SJSA1 (cell line): ENCODE measurements around the gene REG4. TPM values are rescaled to one million over a fixed set of nuclear protein-coding genes. Genes with fewer than 3 reads are reported as not detected.

Experiments used
- DNase-seq, 2 experiments: peaks; one replicate each; pipeline ENCODE4 v3.0.0-alpha.2; 2015 to 2020; ENCODE audit warnings: low spot score in 2 of 2, low read depth in 1 of 2
- H3K27ac ChIP-seq: fragments of 250-450 bp; sonication (Bioruptor Pico); 2 replicates; pipeline ENCODE4 v1.5.1; 2020; ENCODE audit warnings: mild to moderate bottlenecking, moderate library complexity
- H3K27me3 ChIP-seq: fragments of 250-450 bp; sonication (Bioruptor Pico); replicated peaks from 2 replicates; pipeline ENCODE4 v1.5.1; 2020; ENCODE audit warnings: mild to moderate bottlenecking, moderate library complexity
- H3K36me3 ChIP-seq: fragments of 250-450 bp; sonication (Bioruptor Pico); 2 replicates; pipeline ENCODE4 v1.5.1; 2020; ENCODE audit warnings: mild to moderate bottlenecking
- H3K4me1 ChIP-seq: fragments of 250-450 bp; sonication (Bioruptor Pico); replicated peaks from 2 replicates; pipeline ENCODE4 v1.6.1; 2021; ENCODE audit warnings: mild to moderate bottlenecking
- H3K4me3 ChIP-seq: fragments of 250-450 bp; sonication (Bioruptor Pico); 2 replicates; pipeline ENCODE4 v1.5.1; 2020; ENCODE audit warnings: mild to moderate bottlenecking
- H3K9me3 ChIP-seq: fragments of 250-450 bp; sonication (Bioruptor Pico); replicated peaks from 2 replicates; pipeline ENCODE4 v1.5.1; 2020; ENCODE audit warnings: mild to moderate bottlenecking
- total RNA-seq: library from RNA; depleted of rRNA; stranded (reverse); fragments of >200 nt; shearing (Covaris generic); gene quantifications from 2 replicates; pipeline ENCODE4 v1.2.3, GENCODE V29; 2014; rRNA removed

Gene REG4
- total RNA-seq, 1 experiment from 2014 or later: not detected

DNA sequence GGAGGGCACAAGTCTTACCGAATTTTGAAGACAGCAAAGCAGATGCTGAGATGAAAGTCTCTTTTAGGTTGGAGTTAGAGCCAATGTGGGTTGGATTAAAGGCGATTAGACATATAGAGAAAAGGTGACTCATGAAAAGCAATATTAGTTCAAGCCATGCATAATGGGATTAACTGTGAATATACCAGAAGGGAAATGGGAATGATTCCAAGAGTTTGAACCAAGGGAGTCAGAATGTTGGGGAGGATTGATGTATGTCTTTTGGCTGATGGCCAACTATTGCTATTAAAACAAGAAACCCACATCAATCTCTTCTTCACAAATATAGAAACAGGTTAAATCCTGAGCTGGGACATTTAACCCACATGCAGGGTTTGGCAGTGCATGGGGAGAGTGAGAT, 43.8 kb downstream of the REG4 start:
- H3K27ac ChIP-seq: no peak overlapping the region
- H3K27me3 ChIP-seq: no peaks in the 10 kb centered on the region
- no peaks in the 10 kb centered on the region for H3K9me3 ChIP-seq
- H3K4me3 ChIP-seq: no peak overlapping the region
- H3K4me1 ChIP-seq: no peaks in the 10 kb centered on the region
- DNase-seq: no peak
- H3K36me3 ChIP-seq: no peaks in the 10 kb centered on the region

DNA sequence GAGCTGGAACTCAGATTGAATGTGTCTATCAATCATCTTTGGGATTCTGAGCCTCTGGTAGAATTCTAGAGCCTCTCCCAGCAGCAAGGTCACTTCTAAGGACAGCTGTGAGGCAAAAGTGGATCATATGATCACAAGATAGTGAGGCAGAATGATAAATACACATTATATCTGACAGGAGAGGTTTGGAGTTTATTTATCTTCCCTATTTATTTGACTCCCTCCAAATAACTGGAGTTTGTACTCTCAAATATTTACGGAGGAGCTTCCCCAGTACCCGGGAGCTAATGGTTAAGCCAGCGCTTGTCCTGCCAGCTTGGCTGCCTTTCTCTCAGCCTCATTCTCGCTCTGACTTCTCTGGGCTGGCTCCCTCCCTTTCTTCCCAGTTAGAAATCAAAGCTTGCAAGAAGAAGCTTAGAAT, 44.9 kb downstream of the REG4 start:
- no peak overlapping the region for H3K4me3 ChIP-seq
- H3K9me3 ChIP-seq: no peaks in the 10 kb centered on the region
- no peak for DNase-seq
- H3K27me3 ChIP-seq: no peaks in the 10 kb centered on the region
- H3K4me1 ChIP-seq: no peaks in the 10 kb centered on the region
- H3K27ac ChIP-seq: no peak overlapping the region
- no peaks in the 10 kb centered on the region for H3K36me3 ChIP-seq

DNA sequence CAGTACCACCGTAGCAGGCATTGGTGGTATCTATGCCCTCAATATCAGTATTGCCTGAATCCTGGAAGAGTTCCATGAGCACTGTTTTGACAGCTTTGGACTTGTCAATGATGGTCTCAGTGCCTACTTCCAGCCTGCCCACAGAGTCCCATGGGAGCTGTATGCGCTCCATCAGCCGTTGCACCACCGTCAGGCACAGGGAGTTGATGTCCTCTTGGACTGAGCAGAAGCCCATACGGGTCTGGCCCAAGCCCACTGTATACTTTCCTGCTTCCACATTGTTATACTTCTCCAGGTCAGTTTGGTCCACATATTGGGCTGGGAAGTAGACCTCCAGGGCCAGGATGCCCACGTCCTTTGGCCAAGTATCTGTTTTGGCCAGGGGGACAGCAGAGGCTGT, 47.0 kb downstream of the REG4 start:
- no peak overlapping the region for H3K4me3 ChIP-seq
- no peaks in the 10 kb centered on the region for H3K9me3 ChIP-seq
- H3K36me3 ChIP-seq: no peaks in the 10 kb centered on the region
- DNase-seq: no peak
- no peaks in the 10 kb centered on the region; the same call in 1 of the 2 replicates for H3K27me3 ChIP-seq
- H3K4me1 ChIP-seq: no peaks in the 10 kb centered on the region
- H3K27ac ChIP-seq: no peak overlapping the region

DNA sequence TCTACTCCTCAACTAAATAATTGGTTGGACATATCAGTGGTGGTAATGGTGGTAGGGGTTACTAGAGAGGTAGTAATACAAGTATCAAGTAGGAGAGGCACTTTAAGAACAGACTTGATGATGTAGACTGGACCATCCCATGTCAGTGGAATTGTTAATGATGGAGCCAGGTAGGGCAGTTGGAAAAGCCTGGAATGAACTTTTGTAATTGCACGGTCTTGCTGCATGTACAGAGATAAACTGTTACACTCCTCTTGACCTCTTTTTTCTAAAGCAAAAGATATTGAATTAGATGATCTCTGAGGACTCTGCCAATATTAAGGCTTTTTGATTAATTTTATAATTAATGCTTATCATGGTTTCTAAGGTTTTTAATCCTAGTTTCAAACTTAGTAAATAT, 48.3 kb downstream of the REG4 start:
- H3K9me3 ChIP-seq: no peaks in the 10 kb centered on the region
- DNase-seq: no peak
- H3K4me3 ChIP-seq: no peak overlapping the region
- H3K4me1 ChIP-seq: no peaks in the 10 kb centered on the region
- no peak overlapping the region for H3K27ac ChIP-seq
- no peaks in the 10 kb centered on the region for H3K36me3 ChIP-seq
- H3K27me3 ChIP-seq: no peaks in the 10 kb centered on the region; the same call in 1 of the 2 replicates

DNA sequence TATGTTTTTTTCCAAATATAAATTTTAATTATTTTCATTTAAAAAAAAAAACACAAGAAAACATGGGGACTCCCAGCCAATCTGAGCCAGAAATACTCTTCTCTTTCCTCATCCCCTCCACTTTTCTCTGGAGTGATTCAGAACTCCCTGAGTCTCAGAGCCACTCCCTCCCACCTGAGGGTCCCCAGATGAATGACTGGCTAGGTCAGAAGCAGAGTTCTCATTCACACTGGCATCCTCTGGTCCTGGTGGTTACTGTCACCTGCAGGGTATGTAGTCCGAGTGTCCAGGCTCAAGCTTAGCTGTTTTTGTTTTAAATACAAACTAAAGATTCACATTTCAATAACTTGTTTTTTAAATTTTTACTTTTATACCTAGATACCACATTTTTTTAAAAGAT, 48.9 kb downstream of the REG4 start:
- H3K27ac ChIP-seq: no peak overlapping the region
- H3K4me3 ChIP-seq: no peak overlapping the region
- no peaks in the 10 kb centered on the region for H3K9me3 ChIP-seq
- no peaks in the 10 kb centered on the region for H3K4me1 ChIP-seq
- no peak for DNase-seq
- no peaks in the 10 kb centered on the region; the same call in 1 of the 2 replicates for H3K27me3 ChIP-seq
- H3K36me3 ChIP-seq: no peaks in the 10 kb centered on the region

DNA sequence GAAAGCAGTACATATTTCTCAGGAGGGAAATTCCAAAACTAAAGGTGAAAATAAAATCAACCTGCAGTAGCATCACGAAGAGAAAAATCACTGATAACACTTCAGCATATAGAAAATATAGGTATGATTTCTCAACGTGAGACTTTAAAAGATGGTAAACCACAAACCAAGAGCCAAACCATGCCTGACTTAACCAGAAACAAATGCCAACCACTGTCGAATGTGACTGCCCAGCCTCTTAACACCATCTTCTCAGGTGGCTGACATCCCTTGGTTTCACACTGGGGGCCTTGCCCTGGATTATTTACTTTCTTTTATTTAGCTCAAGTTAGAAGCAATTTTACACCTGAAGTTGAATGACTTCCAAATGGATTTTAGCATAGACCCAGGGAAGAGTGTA, 52.7 kb downstream of the REG4 start:
- no peak for DNase-seq
- Histone ChIP-seq H3K4me3 (no peak overlapping the region), H3K27ac (no peak overlapping the region), H3K36me3 (no peaks in the 10 kb centered on the region), H3K9me3 (no peaks in the 10 kb centered on the region), H3K27me3 (peaks cover 3% of the 10 kb centered on the region; the same call in 1 of the 2 replicates), H3K4me1 (no peaks in the 10 kb centered on the region)

DNA sequence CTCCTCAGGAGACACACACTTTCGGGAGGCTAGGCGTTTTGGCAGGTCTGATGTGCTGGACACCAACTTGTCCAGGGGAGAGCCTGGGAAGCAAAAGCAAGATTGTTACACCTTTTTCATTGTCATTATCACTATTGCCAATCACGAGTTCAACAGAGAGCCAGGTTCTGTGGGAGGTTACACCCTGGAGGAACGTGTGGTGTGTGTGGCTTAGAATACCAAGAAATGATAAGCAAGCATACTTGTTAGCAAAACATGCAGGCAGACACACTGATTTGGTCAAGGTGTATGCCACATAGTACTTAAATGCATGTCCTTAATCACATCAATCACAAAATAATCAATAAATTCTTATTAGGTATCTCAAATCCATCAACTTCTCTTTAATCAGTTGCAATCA, 58.7 kb downstream of the REG4 start:
- H3K36me3 ChIP-seq: no peaks in the 10 kb centered on the region
- no peaks in the 10 kb centered on the region for H3K9me3 ChIP-seq
- H3K27ac ChIP-seq: no peak overlapping the region
- DNase-seq: no peak
- H3K27me3 ChIP-seq: peaks cover 3% of the 10 kb centered on the region
- no peak overlapping the region for H3K4me3 ChIP-seq
- no peaks in the 10 kb centered on the region for H3K4me1 ChIP-seq

DNA sequence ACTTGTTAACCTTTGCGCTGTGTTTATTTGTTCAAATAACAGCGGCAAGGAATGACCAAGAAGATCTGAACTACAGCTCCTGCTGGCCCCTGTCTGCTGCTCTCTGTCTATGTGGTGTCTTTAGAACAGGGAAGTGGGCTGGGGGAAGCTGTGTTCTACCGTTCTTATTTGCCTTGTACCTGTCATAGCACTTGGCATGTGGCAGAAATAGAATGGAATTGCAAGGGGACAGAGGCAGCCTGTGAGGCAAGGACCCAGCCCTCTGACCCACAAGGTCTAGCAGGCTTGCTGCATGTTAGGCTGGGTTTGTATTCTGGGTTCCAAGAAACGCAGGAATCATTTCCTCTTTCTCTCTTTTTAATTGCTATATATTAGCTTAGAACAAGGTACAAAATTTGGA, 63.2 kb downstream of the REG4 start:
- Histone ChIP-seq H3K27me3 (no peaks in the 10 kb centered on the region; the same call in 1 of the 2 replicates), H3K4me3 (no peak overlapping the region)

DNA sequence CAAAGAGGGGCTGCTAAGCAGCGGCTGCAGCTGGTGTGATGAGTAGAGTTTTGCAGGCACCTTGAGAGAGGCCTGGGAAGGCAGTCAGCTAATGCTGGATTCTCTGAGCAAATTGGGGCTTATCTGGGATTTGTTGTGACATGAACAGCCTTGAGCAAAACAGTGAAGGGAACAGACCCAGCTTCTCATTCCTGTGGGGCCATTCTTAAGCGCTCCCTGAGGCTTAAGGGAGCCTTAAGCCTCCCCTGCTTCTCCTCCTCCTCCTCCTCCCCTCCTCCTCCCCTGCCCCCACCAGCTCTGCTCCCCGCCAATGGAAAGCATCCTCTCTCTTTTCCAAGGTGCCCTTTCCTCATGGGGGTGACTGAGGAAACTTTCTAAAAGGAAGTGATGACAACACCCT, 63.8 kb downstream of the REG4 start:
- H3K36me3 ChIP-seq: no peaks in the 10 kb centered on the region
- no peak overlapping the region for H3K27ac ChIP-seq
- no peaks in the 10 kb centered on the region for H3K4me1 ChIP-seq
- no peak overlapping the region for H3K4me3 ChIP-seq
- H3K9me3 ChIP-seq: 0 out of 2 replicates have a peak, but pooled peaks cover 2% of the 10 kb centered on the region
- H3K27me3 ChIP-seq: no peaks in the 10 kb centered on the region; the same call in 1 of the 2 replicates
- DNase-seq: no peak

More for the DNA sequence above, 63.2 kb downstream of the REG4 start:
- Histone ChIP-seq H3K27ac (no peak overlapping the region), H3K4me1 (no peaks in the 10 kb centered on the region), H3K36me3 (no peaks in the 10 kb centered on the region), H3K9me3 (0 out of 2 replicates have a peak, but pooled peaks cover 2% of the 10 kb centered on the region)
- DNase-seq: no peak

DNA sequence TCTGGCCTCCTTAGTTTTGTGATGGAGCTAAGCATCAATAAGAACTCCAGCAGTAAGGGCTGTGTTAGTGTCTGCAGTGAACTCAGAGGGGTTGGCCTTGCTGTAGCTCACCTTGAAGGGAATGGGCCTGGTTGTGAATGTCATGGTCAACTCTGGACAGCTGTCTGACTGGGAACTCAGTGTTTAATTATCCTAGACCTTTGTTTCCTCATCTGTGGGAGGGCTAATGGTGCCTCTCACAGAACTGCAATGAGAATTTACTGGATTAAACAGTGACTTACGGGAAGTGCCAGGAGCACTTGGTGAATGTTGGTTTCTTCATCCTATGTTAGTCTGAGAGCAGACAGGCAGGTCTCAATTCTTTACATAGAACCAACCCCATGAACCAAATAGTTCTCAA, 66.2 kb downstream of the REG4 start:
- no peak overlapping the region for H3K27ac ChIP-seq
- H3K27me3 ChIP-seq: no peaks in the 10 kb centered on the region
- H3K36me3 ChIP-seq: no peaks in the 10 kb centered on the region
- H3K4me1 ChIP-seq: no peaks in the 10 kb centered on the region
- H3K9me3 ChIP-seq: 0 out of 2 replicates have a peak, but pooled peaks cover 2% of the 10 kb centered on the region
- DNase-seq: no peak
- H3K4me3 ChIP-seq: no peak overlapping the region

DNA sequence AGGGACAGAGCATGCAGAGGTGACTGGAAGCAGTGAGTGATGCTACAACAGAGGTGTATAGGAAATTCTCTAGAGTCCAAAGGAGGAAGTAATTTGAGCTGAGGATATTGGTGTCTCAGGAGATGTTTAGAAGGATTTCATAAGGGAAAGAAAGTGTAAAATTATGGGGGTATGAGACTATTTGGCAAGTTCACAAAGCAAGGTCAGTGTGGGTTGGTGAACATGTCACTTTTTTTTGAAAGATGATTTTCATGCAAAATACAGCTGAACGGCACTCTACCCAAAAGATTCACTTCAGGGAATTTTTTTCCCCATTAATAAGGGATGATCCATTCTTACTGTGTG, 66.7 kb downstream of the REG4 start:
- no peak for DNase-seq
- no peaks in the 10 kb centered on the region for H3K36me3 ChIP-seq

More for the DNA sequence above, 66.7 kb downstream of the REG4 start:
- H3K4me3 ChIP-seq: no peak overlapping the region
- no peaks in the 10 kb centered on the region for H3K4me1 ChIP-seq
- no peak overlapping the region for H3K27ac ChIP-seq
- H3K9me3 ChIP-seq: 0 out of 2 replicates have a peak, but pooled peaks cover 2% of the 10 kb centered on the region
- H3K27me3 ChIP-seq: no peaks in the 10 kb centered on the region

Other genes with a start within 250 kb of the REG4 start
- gene ZNF697, start 163.2 kb downstream of the REG4 start, total RNA-seq: 1.7 and 5.0 TPM in 2 replicates
- gene PHGDH, start 99.5 kb downstream of the REG4 start, total RNA-seq: 34.6 and 38.2 TPM in 2 replicates
- not detected in 2 replicates for gene HMGCS2, start 42.6 kb downstream of the REG4 start, total RNA-seq
- gene ADAM30, start 85.1 kb upstream of the REG4 start, total RNA-seq: not detected in 2 replicates